ENCODE measurements around the gene SEL1L3.

Gene SEL1L3

GRCh38 chr4:25815586-25815985 lies 47.2 kb downstream of the SEL1L3 start:
- no peak for DNase-seq

GRCh38 chr4:25814301-25815136 lies 48.3 kb downstream of the SEL1L3 start:
- DNase-seq, result no peak

DNA sequence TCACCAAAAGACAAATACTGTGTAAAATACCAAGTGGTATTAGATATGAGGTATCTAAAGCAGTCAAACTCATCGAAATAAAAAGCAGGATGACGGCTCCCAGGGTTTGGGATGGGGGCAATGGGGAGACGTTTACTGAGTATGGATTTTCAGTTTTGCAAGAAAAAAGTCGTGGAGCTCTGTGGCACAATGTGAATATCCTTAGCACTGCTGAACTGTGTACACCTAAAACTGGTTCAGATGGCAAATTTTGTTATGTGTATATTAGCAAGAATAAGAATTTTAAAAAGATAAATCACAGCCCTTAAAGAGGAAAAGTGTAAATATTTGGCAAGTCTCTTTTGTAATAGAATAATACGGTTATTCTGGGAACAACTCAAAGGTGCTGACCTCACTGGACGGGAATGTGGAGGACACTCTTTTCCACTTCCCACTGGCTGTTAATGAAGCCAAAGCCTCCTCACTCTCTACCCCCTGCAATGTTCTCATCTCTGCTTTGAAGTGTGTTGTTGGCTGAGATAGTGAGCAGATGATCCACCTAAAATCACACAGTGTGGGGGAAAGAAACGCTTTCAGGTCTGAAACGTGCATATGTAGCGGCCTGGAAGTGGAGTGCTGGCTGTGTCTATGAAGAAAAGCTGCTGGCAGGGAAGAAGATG lies 49.2 kb downstream of the SEL1L3 start:
- DNase-seq, result no peak

- no peak for DNase-seq
These were observed 50.9 kb downstream of the SEL1L3 start for GRCh38 chr4:25811841-25812240.

DNA sequence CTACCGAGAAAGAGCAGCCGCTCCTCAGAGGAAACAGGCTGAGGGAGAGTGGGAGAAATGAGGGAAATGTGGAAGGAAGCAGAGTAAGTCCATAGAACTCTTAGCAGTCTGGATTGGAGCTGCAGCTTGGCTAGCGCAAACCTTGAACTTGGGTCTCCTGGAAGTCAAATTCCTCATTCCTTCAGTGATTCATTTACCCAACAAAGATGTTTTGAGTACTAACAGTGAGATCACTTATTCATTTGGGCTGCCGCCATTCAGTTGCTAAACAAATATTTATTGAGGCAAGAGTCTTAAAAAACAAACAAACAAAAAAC lies 51.5 kb downstream of the SEL1L3 start:
- no peak for DNase-seq

GRCh38 chr4:25810461-25811373 lies 52.1 kb downstream of the SEL1L3 start:
- no peak for DNase-seq

- no peak for DNase-seq
These were observed 52.8 kb downstream of the SEL1L3 start for GRCh38 chr4:25809996-25810395.

- no peak for DNase-seq
These were observed 55.6 kb downstream of the SEL1L3 start for GRCh38 chr4:25807102-25807728.

DNA sequence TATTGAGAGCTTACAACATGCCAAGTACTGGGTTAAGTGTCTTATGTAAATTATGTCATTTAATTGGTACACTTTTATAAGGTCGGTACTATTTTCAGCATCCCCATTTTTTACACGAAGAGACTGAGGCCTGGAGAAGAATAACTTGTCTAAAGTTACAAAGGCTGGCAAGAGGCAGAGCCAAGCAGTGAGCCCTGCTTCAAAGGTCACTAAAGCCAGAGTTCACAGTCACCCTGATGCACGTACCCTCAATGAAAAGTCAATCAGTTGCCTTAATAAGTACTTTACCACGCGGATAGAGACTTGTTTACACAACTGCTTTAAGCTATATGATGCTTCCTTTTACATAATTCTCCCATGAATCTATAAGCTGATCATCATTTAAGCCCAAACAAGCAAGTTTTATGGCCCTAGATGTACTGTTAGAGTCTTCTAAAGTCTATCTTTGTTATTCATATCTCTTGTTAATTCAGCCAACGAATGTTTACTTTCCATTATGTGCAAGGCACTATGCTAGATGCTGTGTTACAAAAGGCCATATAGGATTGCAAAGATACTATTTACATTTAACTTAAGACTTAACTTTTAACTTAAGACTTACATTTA lies 57.4 kb downstream of the SEL1L3 start:
- no peak for DNase-seq

DNA sequence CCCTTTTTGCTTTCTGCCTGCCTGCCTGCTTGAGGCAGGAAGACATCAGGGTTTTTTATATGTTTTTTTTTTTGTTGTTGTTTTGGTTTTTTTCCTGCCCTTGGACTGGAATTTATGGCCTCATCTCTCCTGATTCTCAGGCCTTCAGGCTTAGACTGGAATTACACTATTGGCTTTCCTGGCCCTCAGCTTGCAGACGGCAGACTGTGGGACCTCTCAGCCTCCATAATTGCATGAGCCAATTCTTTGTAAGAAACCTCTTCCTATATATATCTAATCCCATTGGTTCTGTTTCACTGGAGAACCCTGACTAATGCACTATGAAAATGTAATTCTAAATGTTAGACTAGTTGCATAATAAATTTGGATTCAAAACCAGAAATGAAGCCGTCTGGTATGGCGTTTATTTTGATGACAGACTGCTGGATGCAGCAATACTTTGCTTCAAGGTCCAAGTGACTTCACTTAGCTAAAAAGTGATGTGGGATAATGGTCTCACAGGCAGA lies 59.0 kb downstream of the SEL1L3 start:
- DNase-seq, result no peak

DNA sequence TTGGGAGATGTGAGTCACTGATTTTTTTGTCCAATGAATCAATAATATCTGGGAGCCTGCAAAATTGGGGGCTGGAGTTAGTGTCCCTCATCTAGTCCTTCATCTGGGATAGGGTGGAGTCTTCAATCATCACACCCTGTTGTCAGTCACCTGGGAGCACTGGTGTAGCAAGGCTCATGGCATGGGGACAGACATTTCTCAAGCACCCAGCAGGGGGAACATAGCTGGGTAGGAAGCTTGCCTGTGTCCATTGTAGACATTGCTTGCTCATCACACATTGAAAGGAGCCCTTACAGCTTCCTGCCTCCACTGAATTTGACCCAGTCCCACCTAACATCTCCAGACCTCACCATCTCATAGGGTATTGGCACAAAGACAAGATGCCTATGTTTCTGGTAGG lies 61.2 kb downstream of the SEL1L3 start:
- DNase-seq, result no peak

GRCh38 chr4:25800245-25800644 lies 62.5 kb downstream of the SEL1L3 start:
- DNase-seq, result no peak

DNA sequence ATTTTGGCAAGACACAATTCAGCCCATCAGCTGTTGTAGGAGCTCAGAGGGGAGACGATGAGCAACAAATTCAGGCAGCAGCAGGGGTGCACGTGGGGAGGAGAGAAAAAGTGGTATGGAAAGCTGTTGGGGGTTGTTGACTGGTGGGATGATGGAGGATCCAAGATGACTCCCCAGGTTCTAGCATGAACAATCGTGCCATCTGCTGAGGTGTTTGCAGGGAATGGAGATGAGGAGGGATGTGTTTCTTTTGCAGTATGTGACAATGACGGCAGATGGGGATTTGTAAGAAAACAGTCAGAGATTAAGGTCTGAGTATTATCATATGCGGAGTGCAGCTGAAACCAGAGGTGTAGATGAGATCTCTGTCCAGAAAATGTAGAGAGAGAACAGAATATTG lies 63.3 kb downstream of the SEL1L3 start:
- DNase-seq, result no peak

DNA sequence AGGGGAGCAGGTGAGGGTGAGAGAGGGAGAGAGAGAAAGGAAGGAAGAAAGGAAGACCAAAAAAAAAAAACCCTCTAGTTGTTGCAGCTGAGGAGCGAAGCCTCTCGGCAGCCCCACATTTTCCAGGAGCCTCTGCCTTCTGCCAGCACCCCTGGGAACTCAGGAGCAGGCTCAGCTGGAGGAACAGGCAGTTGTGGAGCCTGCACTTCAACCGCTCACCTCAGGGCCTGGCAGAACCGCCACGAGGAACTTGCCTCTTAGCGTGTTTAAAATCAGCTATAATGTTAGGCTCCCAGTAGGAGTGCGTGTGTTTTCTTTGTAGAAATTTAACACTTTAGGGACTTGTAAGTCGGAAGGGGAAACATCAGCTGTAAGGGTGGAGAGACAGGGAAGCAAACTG lies 65.7 kb downstream of the SEL1L3 start:
- DNase-seq, result no peak

GRCh38 chr4:25795566-25796454 lies 67.0 kb downstream of the SEL1L3 start:
- DNase-seq, result no peak

GRCh38 chr4:25795091-25795490 lies 67.7 kb downstream of the SEL1L3 start:
- DNase-seq, result no peak

DNA sequence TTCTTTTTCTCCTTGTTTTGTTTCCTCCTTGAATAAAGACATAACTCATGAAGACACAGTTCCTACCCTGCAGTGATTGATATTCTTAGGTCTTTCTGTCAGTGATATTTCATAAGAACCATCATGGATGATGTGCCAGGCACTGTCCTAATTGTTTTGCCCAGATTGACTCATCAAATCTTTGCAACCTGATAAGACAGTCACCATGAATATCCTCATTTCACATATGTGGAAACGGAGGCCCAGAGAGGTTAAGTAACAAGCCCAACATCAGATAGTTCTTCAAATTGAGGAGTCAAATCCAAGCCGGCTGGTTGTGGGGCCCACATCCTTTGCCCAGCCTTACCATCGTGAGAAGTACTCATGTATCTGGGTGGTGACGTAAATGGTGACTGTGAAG lies 69.9 kb downstream of the SEL1L3 start:
- no peak for DNase-seq

DNA sequence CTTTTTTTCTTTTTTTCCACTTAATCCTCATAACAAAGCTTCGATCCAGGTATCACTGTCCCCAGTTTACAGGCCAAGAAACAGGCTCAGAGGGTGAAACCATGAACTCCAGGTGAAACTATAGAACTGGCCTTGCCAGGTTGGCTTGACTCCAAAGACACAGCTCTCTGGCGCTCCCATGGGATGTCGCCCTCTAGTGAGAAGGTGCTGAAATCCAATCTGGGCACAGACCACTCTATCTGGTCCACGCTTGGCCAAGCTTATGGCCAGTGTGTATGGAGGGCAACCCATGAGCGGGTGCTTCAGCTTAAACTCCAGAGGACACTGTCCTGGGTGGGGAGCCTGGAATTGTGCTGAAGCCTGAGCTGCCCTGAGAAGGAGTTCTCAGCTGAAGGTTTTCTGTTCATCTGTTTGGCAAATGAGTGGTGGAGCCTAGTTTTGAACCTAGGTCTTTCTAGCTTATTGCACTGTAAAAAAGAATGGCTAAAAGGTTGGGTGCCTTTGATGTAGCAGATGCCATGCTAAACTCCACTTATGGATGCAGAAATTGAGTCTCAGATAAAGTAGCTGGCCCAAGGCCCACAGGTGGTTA lies 70.5 kb downstream of the SEL1L3 start:
- DNase-seq, result no peak

GRCh38 chr4:25790024-25790423 lies 72.8 kb downstream of the SEL1L3 start:
- peak; percentile 91 to 93 for DNase-seq

- DNase-seq, result no peak
These were observed 74.0 kb downstream of the SEL1L3 start for GRCh38 chr4:25788703-25789238.
